ENCODE measurements around the gene MOB3C.

The MOB3C gene

GRCh38 chr1:46596036-46596435, 20.6 kb downstream of the MOB3C start:
- no CpG with 5 or more reads among the region's 1 CpG for WGBS, 2 donors (ENCODE audit: extremely low coverage in 2 of 2, insufficient read length in 2 of 2, insufficient replicate concordance in 1 of 2)
- Histone ChIP-seq H3K9me3 (replicated peaks in 1 of 2; ENCODE audit: control insufficient read depth in 2 of 2, insufficient read depth in 1 of 2, low read depth in 1 of 2, low read length in 2 of 2) (no peaks in the 10 kb centered on the region), H3K23ac (ENCODE audit: low read depth, low read length, poor library complexity) (no peak overlapping the region), H2BK15ac (ENCODE audit: low read length) (no peak overlapping the region), H3K27me3 (ENCODE audit: control insufficient read depth in 3 of 3, insufficient read depth in 3 of 3, low read depth in 1 of 3, low read length in 3 of 3) (no peaks in the 10 kb centered on the region), H3K4me3 (ENCODE audit: low read length in 2 of 2) (no peak overlapping the region), H2AFZ (ENCODE audit: low read length) (no peak overlapping the region), H2BK5ac (ENCODE audit: low read length) (no peak overlapping the region), H3K79me1 (ENCODE audit: low read depth, low read length) (no peaks in the 10 kb centered on the region), H3K36me3 (replicated peaks in 1 of 2; ENCODE audit: control insufficient read depth in 2 of 2, insufficient read depth in 2 of 2, low read length in 2 of 2) (peaks cover 7 to 29% of the 10 kb centered on the region in 2 donors), H2BK12ac (ENCODE audit: low read length) (no peak overlapping the region), H2BK120ac (ENCODE audit: low read depth, low read length) (no peak overlapping the region), H3K4me2 (ENCODE audit: insufficient read depth, low read length, poor library complexity, severe bottlenecking) (no peak overlapping the region), H4K8ac (ENCODE audit: low read depth, low read length) (no peak overlapping the region), H3K9ac (ENCODE audit: low read depth, low read length, poor library complexity) (no peak overlapping the region), H4K91ac (ENCODE audit: low read depth, low read length, poor library complexity) (no peak overlapping the region), H2AK5ac (ENCODE audit: low read depth, low read length) (no peak overlapping the region), H3K4me1 (ENCODE audit: control insufficient read depth in 2 of 2, insufficient read depth in 1 of 2, low read depth in 1 of 2, low read length in 2 of 2) (peaks cover 0 to 5% of the 10 kb centered on the region in 2 donors), H3K4ac (ENCODE audit: low read length) (no peak overlapping the region), H3K27ac (replicated peaks; ENCODE audit: low read length) (no peak overlapping the region), H3K18ac (ENCODE audit: low read length) (no peak overlapping the region), H3K14ac (ENCODE audit: low read length) (no peak overlapping the region)
- no peak for DNase-seq (ENCODE audit: low spot score)

- no peak overlapping the region for H2BK5ac ChIP-seq (ENCODE audit: low read length)
- H3K27ac ChIP-seq (replicated peaks; ENCODE audit: low read length): no peak overlapping the region
- no peaks in the 10 kb centered on the region for H3K79me1 ChIP-seq (ENCODE audit: low read depth, low read length)
- H2BK120ac ChIP-seq (ENCODE audit: low read depth, low read length): no peak overlapping the region
- H3K18ac ChIP-seq (ENCODE audit: low read length): no peak overlapping the region
- no peak overlapping the region for H3K4me2 ChIP-seq (ENCODE audit: insufficient read depth, low read length, poor library complexity, severe bottlenecking)
- no peak overlapping the region for H2AK5ac ChIP-seq (ENCODE audit: low read depth, low read length)
- H3K36me3 ChIP-seq (replicated peaks in 1 of 2; ENCODE audit: control insufficient read depth in 2 of 2, insufficient read depth in 2 of 2, low read length in 2 of 2): peaks cover 7 to 38% of the 10 kb centered on the region in 2 donors
- no peak overlapping the region for H3K4me3 ChIP-seq (ENCODE audit: low read length in 2 of 2)
- H3K14ac ChIP-seq (ENCODE audit: low read length): no peak overlapping the region
- peaks cover 0 to 5% of the 10 kb centered on the region in 2 donors for H3K4me1 ChIP-seq (ENCODE audit: control insufficient read depth in 2 of 2, insufficient read depth in 1 of 2, low read depth in 1 of 2, low read length in 2 of 2)
- no peak for DNase-seq (ENCODE audit: low spot score)
- no peak overlapping the region for H3K4ac ChIP-seq (ENCODE audit: low read length)
- H2AFZ ChIP-seq (ENCODE audit: low read length): no peak overlapping the region
- H4K91ac ChIP-seq (ENCODE audit: low read depth, low read length, poor library complexity): no peak overlapping the region
- H4K8ac ChIP-seq (ENCODE audit: low read depth, low read length): no peak overlapping the region
- no peak overlapping the region for H3K23ac ChIP-seq (ENCODE audit: low read depth, low read length, poor library complexity)
- H3K9ac ChIP-seq (ENCODE audit: low read depth, low read length, poor library complexity): no peak overlapping the region
- peaks cover 0 to 1% of the 10 kb centered on the region in 2 donors for H3K9me3 ChIP-seq (replicated peaks in 1 of 2; ENCODE audit: control insufficient read depth in 2 of 2, insufficient read depth in 1 of 2, low read depth in 1 of 2, low read length in 2 of 2)
- no peak overlapping the region for H2BK15ac ChIP-seq (ENCODE audit: low read length)
- H3K27me3 ChIP-seq (ENCODE audit: control insufficient read depth in 3 of 3, insufficient read depth in 3 of 3, low read depth in 1 of 3, low read length in 3 of 3): no peaks in the 10 kb centered on the region
- WGBS, 2 donors (ENCODE audit: extremely low coverage in 2 of 2, insufficient read length in 2 of 2, insufficient replicate concordance in 1 of 2): no CpG with 5 or more reads among the region's 3 CpGs
- no peak overlapping the region for H2BK12ac ChIP-seq (ENCODE audit: low read length)
Measured at GRCh38 chr1:46595127-46595526, 21.5 kb downstream of the MOB3C start.

- Histone ChIP-seq H3K4ac (ENCODE audit: low read length) (no peak overlapping the region), H3K36me3 (replicated peaks in 1 of 2; ENCODE audit: control insufficient read depth in 2 of 2, insufficient read depth in 2 of 2, low read length in 2 of 2) (peaks cover 11 to 48% of the 10 kb centered on the region in 2 donors), H4K91ac (ENCODE audit: low read depth, low read length, poor library complexity) (no peak overlapping the region), H2BK120ac (ENCODE audit: low read depth, low read length) (no peak overlapping the region), H3K4me3 (ENCODE audit: low read length in 2 of 2) (no peak overlapping the region), H2BK12ac (ENCODE audit: low read length) (no peak overlapping the region), H3K79me1 (ENCODE audit: low read depth, low read length) (no peaks in the 10 kb centered on the region), H3K27ac (replicated peaks; ENCODE audit: low read length) (no peak overlapping the region), H2AFZ (ENCODE audit: low read length) (no peak overlapping the region), H3K4me2 (ENCODE audit: insufficient read depth, low read length, poor library complexity, severe bottlenecking) (no peak overlapping the region), H4K8ac (ENCODE audit: low read depth, low read length) (no peak overlapping the region), H3K27me3 (ENCODE audit: control insufficient read depth in 3 of 3, insufficient read depth in 3 of 3, low read depth in 1 of 3, low read length in 3 of 3) (no peaks in the 10 kb centered on the region), H2AK5ac (ENCODE audit: low read depth, low read length) (no peak overlapping the region), H3K4me1 (ENCODE audit: control insufficient read depth in 2 of 2, insufficient read depth in 1 of 2, low read depth in 1 of 2, low read length in 2 of 2) (peaks cover 0 to 3% of the 10 kb centered on the region in 2 donors), H2BK5ac (ENCODE audit: low read length) (no peak overlapping the region), H3K23ac (ENCODE audit: low read depth, low read length, poor library complexity) (no peak overlapping the region), H3K18ac (ENCODE audit: low read length) (no peak overlapping the region), H3K14ac (ENCODE audit: low read length) (no peak overlapping the region), H3K9ac (ENCODE audit: low read depth, low read length, poor library complexity) (no peak overlapping the region), H2BK15ac (ENCODE audit: low read length) (no peak overlapping the region), H3K9me3 (replicated peaks in 1 of 2; ENCODE audit: control insufficient read depth in 2 of 2, insufficient read depth in 1 of 2, low read depth in 1 of 2, low read length in 2 of 2) (peaks cover 2 to 12% of the 10 kb centered on the region in 2 donors)
- WGBS, 2 donors (ENCODE audit: extremely low coverage in 2 of 2, insufficient read length in 2 of 2, insufficient replicate concordance in 1 of 2): no CpG with 5 or more reads among the region's 5 CpGs
- no peak for DNase-seq (ENCODE audit: low spot score)
Measured at GRCh38 chr1:46594063-46594462, 22.5 kb downstream of the MOB3C start.

GRCh38 chr1:46592823-46593222, 23.8 kb downstream of the MOB3C start:
- no peak for DNase-seq (ENCODE audit: low spot score)
- no peak overlapping the region for H3K27ac ChIP-seq (replicated peaks; ENCODE audit: low read length)
- H3K36me3 ChIP-seq (replicated peaks in 1 of 2; ENCODE audit: control insufficient read depth in 2 of 2, insufficient read depth in 2 of 2, low read length in 2 of 2): peaks cover 13 to 51% of the 10 kb centered on the region in 2 donors
- no peaks in the 10 kb centered on the region for H3K4me1 ChIP-seq (ENCODE audit: control insufficient read depth in 2 of 2, insufficient read depth in 1 of 2, low read depth in 1 of 2, low read length in 2 of 2)
- H3K9ac ChIP-seq (ENCODE audit: low read depth, low read length, poor library complexity): no peak overlapping the region
- peaks cover 4 to 15% of the 10 kb centered on the region in 2 donors for H3K9me3 ChIP-seq (replicated peaks in 1 of 2; ENCODE audit: control insufficient read depth in 2 of 2, insufficient read depth in 1 of 2, low read depth in 1 of 2, low read length in 2 of 2)
- H2AK5ac ChIP-seq (ENCODE audit: low read depth, low read length): no peak overlapping the region
- no peak overlapping the region for H4K91ac ChIP-seq (ENCODE audit: low read depth, low read length, poor library complexity)
- H2BK15ac ChIP-seq (ENCODE audit: low read length): no peak overlapping the region
- H3K23ac ChIP-seq (ENCODE audit: low read depth, low read length, poor library complexity): no peak overlapping the region
- 100% methylated on average over 1 of the region's 4 CpGs; no CpG with 5 or more reads in 1 of the 2 donors for WGBS, 2 donors (ENCODE audit: extremely low coverage in 2 of 2, insufficient read length in 2 of 2, insufficient replicate concordance in 1 of 2)
- H2BK12ac ChIP-seq (ENCODE audit: low read length): no peak overlapping the region
- H2BK120ac ChIP-seq (ENCODE audit: low read depth, low read length): no peak overlapping the region
- no peak overlapping the region for H3K4me3 ChIP-seq (ENCODE audit: low read length in 2 of 2)
- H3K4ac ChIP-seq (ENCODE audit: low read length): no peak overlapping the region
- H3K18ac ChIP-seq (ENCODE audit: low read length): no peak overlapping the region
- H2AFZ ChIP-seq (ENCODE audit: low read length): no peak overlapping the region
- no peak overlapping the region for H2BK5ac ChIP-seq (ENCODE audit: low read length)
- H3K27me3 ChIP-seq (ENCODE audit: control insufficient read depth in 3 of 3, insufficient read depth in 3 of 3, low read depth in 1 of 3, low read length in 3 of 3): no peaks in the 10 kb centered on the region
- no peaks in the 10 kb centered on the region for H3K79me1 ChIP-seq (ENCODE audit: low read depth, low read length)
- no peak overlapping the region for H3K4me2 ChIP-seq (ENCODE audit: insufficient read depth, low read length, poor library complexity, severe bottlenecking)
- no peak overlapping the region for H3K14ac ChIP-seq (ENCODE audit: low read length)
- H4K8ac ChIP-seq (ENCODE audit: low read depth, low read length): no peak overlapping the region
